GM12878 (cell line): ENCODE results near the gene KLHL7.

Experiments
- GATAD2B ChIP-seq: fragments of 450-650 bp; conservative IDR thresholded peaks from 2 replicates; pipeline ENCODE4 v1.6.1; 2017; ENCODE audit warnings: low read depth, mild to moderate bottlenecking, moderate library complexity
- NFYA ChIP-seq: IDR thresholded peaks from 2 replicates; pipeline ENCODE4 v1.6.1; 2011; ENCODE audit warnings: low read depth, mild to moderate bottlenecking, low read length, improper control_type of control experiment, borderline replicate concordance
- PKNOX1 ChIP-seq: fragments of 450-650 bp; IDR thresholded peaks from 2 replicates; pipeline ENCODE4 v1.6.1; 2016; ENCODE audit warnings: mild to moderate bottlenecking
- PML ChIP-seq: IDR thresholded peaks from 2 replicates; pipeline ENCODE4 v1.6.1; 2012; ENCODE audit warnings: low read length, inconsistent platforms
- TF ChIP-seq, protein P1 (sequence below), 3 experiments: IDR thresholded peaks in 2 of 3; conservative IDR thresholded peaks in 1 of 3; 2 replicates each; pipeline ENCODE4 v1.5.1; 2011; ENCODE audit warnings: low read depth in 3 of 3, low read length in 3 of 3, mild to moderate bottlenecking in 3 of 3, control low read depth in 2 of 3, moderate library complexity in 2 of 3, inconsistent platforms in 1 of 3, mixed read lengths in 1 of 3; ENCODE audit not compliant: control insufficient read depth in 2 of 3, insufficient read depth in 1 of 3; ENCODE audit errors: extremely low read depth in 1 of 3

DNA sequence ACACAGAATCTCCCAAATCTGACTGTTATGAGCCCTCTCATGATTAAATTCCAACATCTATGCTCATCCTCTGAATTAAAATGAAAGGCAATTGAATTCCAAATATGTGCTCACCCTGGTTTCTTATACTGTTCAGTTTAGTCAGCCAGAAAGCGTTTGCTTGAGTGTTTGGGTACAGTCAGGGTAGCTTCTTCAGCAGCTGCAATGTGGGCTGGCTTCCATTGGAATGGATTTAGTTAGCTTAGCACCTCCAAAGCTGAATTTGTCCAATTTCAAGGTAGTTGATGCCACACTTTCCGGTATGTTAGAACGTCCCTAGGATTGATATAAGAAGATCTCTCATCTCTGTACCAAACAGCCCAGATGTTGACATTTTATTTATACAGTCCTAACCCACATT is 9.3 kb downstream of the KLHL7 start:
- no peak for TF ChIP-seq GATAD2B
- TF ChIP-seq NFYA, result no peak
- no peak for TF ChIP-seq PKNOX1
- TF ChIP-seq PML, result no peak
- TF ChIP-seq, protein P1, sequence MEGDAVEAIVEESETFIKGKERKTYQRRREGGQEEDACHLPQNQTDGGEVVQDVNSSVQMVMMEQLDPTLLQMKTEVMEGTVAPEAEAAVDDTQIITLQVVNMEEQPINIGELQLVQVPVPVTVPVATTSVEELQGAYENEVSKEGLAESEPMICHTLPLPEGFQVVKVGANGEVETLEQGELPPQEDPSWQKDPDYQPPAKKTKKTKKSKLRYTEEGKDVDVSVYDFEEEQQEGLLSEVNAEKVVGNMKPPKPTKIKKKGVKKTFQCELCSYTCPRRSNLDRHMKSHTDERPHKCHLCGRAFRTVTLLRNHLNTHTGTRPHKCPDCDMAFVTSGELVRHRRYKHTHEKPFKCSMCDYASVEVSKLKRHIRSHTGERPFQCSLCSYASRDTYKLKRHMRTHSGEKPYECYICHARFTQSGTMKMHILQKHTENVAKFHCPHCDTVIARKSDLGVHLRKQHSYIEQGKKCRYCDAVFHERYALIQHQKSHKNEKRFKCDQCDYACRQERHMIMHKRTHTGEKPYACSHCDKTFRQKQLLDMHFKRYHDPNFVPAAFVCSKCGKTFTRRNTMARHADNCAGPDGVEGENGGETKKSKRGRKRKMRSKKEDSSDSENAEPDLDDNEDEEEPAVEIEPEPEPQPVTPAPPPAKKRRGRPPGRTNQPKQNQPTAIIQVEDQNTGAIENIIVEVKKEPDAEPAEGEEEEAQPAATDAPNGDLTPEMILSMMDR (IDR thresholded peaks at IDR 0.05 in 2 of 3, conservative IDR thresholded peaks at IDR 0.05 in 1 of 3; ENCODE audit: control insufficient read depth in 2 of 3, extremely low read depth in 1 of 3, insufficient read depth in 1 of 3, low read depth in 3 of 3, low read length in 3 of 3), result no peak
